Measurements from ENCODE around the gene ROS1. TPM values are rescaled to one million over a fixed set of nuclear protein-coding genes. Genes with fewer than 3 reads are reported as not detected.

Gene ROS1
- total RNA-seq, 4 donors from 2014 or later: 0.18 to 0.94 (median 0.47) TPM; not detected in 1

DNA sequence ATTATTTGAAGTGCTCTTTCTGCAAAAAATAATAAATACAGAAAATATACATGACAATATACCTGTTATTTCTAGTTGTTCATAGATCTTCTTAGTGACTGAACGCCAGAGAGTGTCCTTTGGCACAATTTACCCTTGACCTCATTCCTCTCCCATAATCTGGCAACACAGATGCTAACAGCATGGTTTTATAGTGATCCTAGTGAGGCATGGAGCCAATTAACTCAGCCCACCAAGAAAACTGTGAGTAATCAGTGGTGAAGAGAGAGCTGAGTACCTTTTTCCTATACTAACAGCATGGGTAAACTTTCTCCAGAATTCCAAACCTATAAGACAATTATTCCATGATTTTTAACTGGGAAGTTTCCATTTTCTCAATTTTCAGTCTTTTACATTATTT lies 99.3 kb downstream of the ROS1 start:
- Histone ChIP-seq H3K9me3 (no peaks in the 10 kb centered on the region), H3K36me3 (no peaks in the 10 kb centered on the region), H3K27ac (no peak overlapping the region), H3K4me3 (no peak overlapping the region), H3K27me3 (no peaks in the 10 kb centered on the region), H3K4me1 (no peaks in the 10 kb centered on the region)
- no peak for TF ChIP-seq POLR2A (IDR thresholded peaks at IDR 0.05)
- TF ChIP-seq, protein P1, sequence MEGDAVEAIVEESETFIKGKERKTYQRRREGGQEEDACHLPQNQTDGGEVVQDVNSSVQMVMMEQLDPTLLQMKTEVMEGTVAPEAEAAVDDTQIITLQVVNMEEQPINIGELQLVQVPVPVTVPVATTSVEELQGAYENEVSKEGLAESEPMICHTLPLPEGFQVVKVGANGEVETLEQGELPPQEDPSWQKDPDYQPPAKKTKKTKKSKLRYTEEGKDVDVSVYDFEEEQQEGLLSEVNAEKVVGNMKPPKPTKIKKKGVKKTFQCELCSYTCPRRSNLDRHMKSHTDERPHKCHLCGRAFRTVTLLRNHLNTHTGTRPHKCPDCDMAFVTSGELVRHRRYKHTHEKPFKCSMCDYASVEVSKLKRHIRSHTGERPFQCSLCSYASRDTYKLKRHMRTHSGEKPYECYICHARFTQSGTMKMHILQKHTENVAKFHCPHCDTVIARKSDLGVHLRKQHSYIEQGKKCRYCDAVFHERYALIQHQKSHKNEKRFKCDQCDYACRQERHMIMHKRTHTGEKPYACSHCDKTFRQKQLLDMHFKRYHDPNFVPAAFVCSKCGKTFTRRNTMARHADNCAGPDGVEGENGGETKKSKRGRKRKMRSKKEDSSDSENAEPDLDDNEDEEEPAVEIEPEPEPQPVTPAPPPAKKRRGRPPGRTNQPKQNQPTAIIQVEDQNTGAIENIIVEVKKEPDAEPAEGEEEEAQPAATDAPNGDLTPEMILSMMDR (IDR thresholded peaks at IDR 0.05): no peak
- DNase-seq: no peak

DNA sequence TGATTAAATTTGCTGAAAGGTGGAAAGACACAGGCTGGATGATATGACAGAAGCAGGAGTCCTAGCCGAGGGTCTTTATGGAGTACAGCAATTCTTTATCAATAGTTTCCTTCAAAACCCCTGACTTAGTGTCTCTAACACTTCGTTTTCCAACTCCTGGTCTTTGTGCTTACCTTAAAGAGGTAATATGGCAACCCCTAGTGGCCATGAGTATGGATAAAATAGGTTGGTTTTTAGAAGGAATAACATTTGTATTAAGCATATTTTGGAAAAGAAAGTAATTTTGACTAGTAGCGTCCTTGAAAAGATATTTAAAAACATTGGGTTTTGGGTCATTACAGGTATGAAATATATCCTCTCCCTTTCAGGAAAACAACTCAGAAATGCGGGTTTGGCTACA lies 108.5 kb downstream of the ROS1 start:
- Histone ChIP-seq H3K27me3 (no peaks in the 10 kb centered on the region), H3K4me1 (no peaks in the 10 kb centered on the region), H3K4me3 (no peak overlapping the region), H3K9me3 (no peaks in the 10 kb centered on the region), H3K27ac (no peak overlapping the region), H3K36me3 (no peaks in the 10 kb centered on the region)
- no peak for DNase-seq
- no peak for TF ChIP-seq POLR2A (IDR thresholded peaks at IDR 0.05)
- TF ChIP-seq, protein P1 (IDR thresholded peaks at IDR 0.05): peak in 4 of 6 experiments; percentile 10 to 45 (median 32)

DNA sequence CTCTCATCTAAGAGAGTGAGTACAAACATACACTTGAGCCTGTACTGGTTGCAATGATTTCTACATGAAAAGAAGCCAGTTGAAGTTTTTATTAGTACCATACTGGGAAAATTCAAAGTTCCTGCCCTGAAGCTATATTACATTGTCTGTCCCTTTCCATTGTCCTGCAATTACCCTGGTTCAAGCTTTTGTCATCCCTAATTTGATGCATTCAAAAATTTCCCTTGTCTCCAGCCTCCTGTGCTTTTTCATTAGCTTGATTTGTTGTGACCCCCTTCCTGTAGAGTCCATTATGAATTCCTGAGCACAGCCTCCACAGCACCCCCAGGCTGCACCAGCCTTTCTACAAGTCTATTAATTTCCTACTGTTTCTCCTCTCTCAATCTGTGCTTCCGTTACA lies 114.0 kb downstream of the ROS1 start:
- Histone ChIP-seq H3K27me3 (no peaks in the 10 kb centered on the region), H3K4me1 (no peaks in the 10 kb centered on the region), H3K36me3 (no peaks in the 10 kb centered on the region), H3K27ac (no peak overlapping the region), H3K4me3 (no peak overlapping the region), H3K9me3 (no peaks in the 10 kb centered on the region)
- no peak for DNase-seq
- no peak for TF ChIP-seq POLR2A (IDR thresholded peaks at IDR 0.05)
- TF ChIP-seq, protein P1 (IDR thresholded peaks at IDR 0.05): no peak

DNA sequence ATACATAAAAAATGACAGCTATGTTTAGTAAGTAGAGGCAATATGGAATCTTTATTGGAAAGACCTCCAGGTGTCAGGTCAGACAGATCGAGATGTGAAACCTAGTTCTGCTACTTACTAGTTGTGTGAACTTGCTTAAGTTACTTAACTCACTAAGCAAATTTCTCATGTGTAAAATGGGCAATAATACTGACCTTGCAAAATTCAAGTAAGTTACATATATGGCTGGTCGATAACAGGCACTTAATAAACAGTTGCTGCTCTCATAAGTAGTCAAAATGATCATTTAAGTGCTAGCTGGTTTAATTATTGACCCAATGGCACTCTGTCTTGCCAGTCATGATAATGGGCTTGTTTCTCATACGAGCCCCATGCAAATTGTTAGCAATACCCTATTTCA lies 114.4 kb downstream of the ROS1 start:
- H3K4me1 ChIP-seq: no peaks in the 10 kb centered on the region
- DNase-seq: no peak
- no peaks in the 10 kb centered on the region for H3K9me3 ChIP-seq
- no peak overlapping the region for H3K4me3 ChIP-seq
- no peaks in the 10 kb centered on the region for H3K27me3 ChIP-seq
- TF ChIP-seq POLR2A (IDR thresholded peaks at IDR 0.05): no peak
- TF ChIP-seq, protein P1 (IDR thresholded peaks at IDR 0.05): no peak
- H3K27ac ChIP-seq: no peak overlapping the region
- no peaks in the 10 kb centered on the region for H3K36me3 ChIP-seq

DNA sequence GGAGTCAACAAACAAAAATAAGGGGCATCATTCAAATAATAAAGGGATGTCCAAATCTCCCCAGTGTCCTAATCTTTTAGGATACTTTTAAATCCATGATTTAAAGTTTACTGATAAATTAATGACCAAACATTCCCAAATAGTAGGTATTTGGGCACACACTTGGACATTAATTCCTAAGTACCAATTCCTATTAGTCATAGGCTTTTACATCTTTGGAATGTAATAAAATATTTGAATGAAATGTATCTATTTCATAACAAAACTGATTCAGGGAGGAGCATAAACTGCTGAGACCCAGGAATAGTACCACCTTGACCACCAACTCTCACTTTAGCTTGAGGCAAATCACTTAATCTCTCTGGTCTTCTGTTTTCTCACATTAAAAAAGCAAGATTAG lies 116.1 kb downstream of the ROS1 start:
- no peak for DNase-seq
- no peak for TF ChIP-seq POLR2A (IDR thresholded peaks at IDR 0.05)
- no peaks in the 10 kb centered on the region for H3K36me3 ChIP-seq

DNA sequence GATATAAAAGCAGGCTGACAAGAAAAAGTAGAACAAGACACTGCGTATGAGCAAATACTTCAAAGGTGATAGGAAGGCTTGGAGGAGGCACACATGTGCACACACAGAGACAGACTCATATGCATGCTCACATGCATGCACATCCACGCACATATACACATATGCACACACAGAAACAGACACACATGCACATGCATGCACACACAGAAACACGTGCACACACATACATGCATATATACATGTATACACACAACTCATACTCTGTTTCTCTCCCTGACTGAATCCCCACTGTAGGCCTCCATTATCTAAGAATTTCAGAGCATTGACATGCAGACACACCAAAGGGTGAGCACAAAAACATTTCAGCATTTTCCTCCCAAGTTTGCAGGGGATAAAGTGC lies 116.7 kb downstream of the ROS1 start:
- Histone ChIP-seq H3K27ac (no peak overlapping the region), H3K4me3 (no peak overlapping the region), H3K36me3 (no peaks in the 10 kb centered on the region), H3K4me1 (no peaks in the 10 kb centered on the region), H3K9me3 (no peaks in the 10 kb centered on the region), H3K27me3 (no peaks in the 10 kb centered on the region)
- DNase-seq: no peak
- TF ChIP-seq, protein P1 (IDR thresholded peaks at IDR 0.05): no peak
- TF ChIP-seq POLR2A (IDR thresholded peaks at IDR 0.05): no peak

More for the DNA sequence above, 116.1 kb downstream of the ROS1 start:
- H3K27ac ChIP-seq: no peak overlapping the region
- no peaks in the 10 kb centered on the region for H3K9me3 ChIP-seq
- no peaks in the 10 kb centered on the region for H3K4me1 ChIP-seq
- no peaks in the 10 kb centered on the region for H3K27me3 ChIP-seq
- no peak overlapping the region for H3K4me3 ChIP-seq
